ENCODE data around the gene KRTAP5-5. TPM values are rescaled to one million over a fixed set of nuclear protein-coding genes. Genes with fewer than 3 reads are reported as not detected.
"Not testable (repeated sequence)": the region's sequence is repeated elsewhere in the genome, so short reads cannot be mapped to it uniquely, and the experiment has no call there.

The KRTAP5-5 gene
- total RNA-seq: not detected in 3 replicates
- long read RNA-seq: 0 reads

GRCh38 chr11:1629326-1630185 is at the start of gene KRTAP5-5:
TSS of gene KRTAP5-5 (plus strand) at chr11:1629775. CDS start at chr11:1629841, 66 bp downstream.
- Mint-ChIP-seq H3K9me3 (ENCODE audit: low read depth) (no peaks in the 10 kb centered on the region), H3K27ac (ENCODE audit: unreplicated experiment) (no peak within 1 kb of the TSS), H3K36me3 (ENCODE audit: low read depth) (no peaks in the 10 kb centered on the region), H3K4me3 (ENCODE audit: unreplicated experiment) (no peak within 1 kb of the TSS), H3K4me1 (ENCODE audit: low read depth) (no peaks in the 10 kb centered on the region), H3K27me3 (ENCODE audit: low read depth) (peaks cover 65% of the 10 kb centered on the region)
- DNase-seq (ENCODE audit: low spot score): peak; percentile 64
- no peak for TF ChIP-seq CTCF (IDR thresholded peaks at IDR 0.05)

GRCh38 chr11:1581976-1582375 is 47.6 kb upstream of the KRTAP5-5 start:
- no peaks in the 10 kb centered on the region for H3K4me1 Mint-ChIP-seq (ENCODE audit: low read depth)
- H3K27me3 Mint-ChIP-seq (ENCODE audit: low read depth): peaks cover 3% of the 10 kb centered on the region
- TF ChIP-seq CTCF (IDR thresholded peaks at IDR 0.05): no peak
- DNase-seq (ENCODE audit: low spot score): no peak
- peaks cover 11% of the 10 kb centered on the region for H3K36me3 Mint-ChIP-seq (ENCODE audit: low read depth)
- H3K4me3 Mint-ChIP-seq (ENCODE audit: unreplicated experiment): no peak overlapping the region
- no peak overlapping the region for H3K27ac Mint-ChIP-seq (ENCODE audit: unreplicated experiment)
- H3K9me3 Mint-ChIP-seq (ENCODE audit: low read depth): peaks cover 8% of the 10 kb centered on the region

- H3K4me3 Mint-ChIP-seq (ENCODE audit: unreplicated experiment); H3K27me3 Mint-ChIP-seq (ENCODE audit: low read depth); H3K4me1 Mint-ChIP-seq (ENCODE audit: low read depth); H3K9me3 Mint-ChIP-seq (ENCODE audit: low read depth); DNase-seq (ENCODE audit: low spot score); H3K27ac Mint-ChIP-seq (ENCODE audit: unreplicated experiment): not testable (repeated sequence)
- H3K36me3 Mint-ChIP-seq (ENCODE audit: low read depth): peaks cover 11% of the 10 kb centered on the region
Measured at GRCh38 chr11:1582909-1583308, 46.7 kb upstream of the KRTAP5-5 start.

- H3K27me3 Mint-ChIP-seq (ENCODE audit: low read depth); H3K4me3 Mint-ChIP-seq (ENCODE audit: unreplicated experiment); H3K4me1 Mint-ChIP-seq (ENCODE audit: low read depth); H3K36me3 Mint-ChIP-seq (ENCODE audit: low read depth); H3K9me3 Mint-ChIP-seq (ENCODE audit: low read depth); H3K27ac Mint-ChIP-seq (ENCODE audit: unreplicated experiment): not testable (repeated sequence)
- peak; percentile 48 for DNase-seq (ENCODE audit: low spot score)
Measured at GRCh38 chr11:1584661-1585370, 44.8 kb upstream of the KRTAP5-5 start, which contains the start of gene KRTAP5-1. TSS of gene KRTAP5-1 (minus strand) at chr11:1585283. CDS start at chr11:1585249, 34 bp downstream.

GRCh38 chr11:1586699-1587098 is 42.9 kb upstream of the KRTAP5-5 start:
- TF ChIP-seq CTCF (IDR thresholded peaks at IDR 0.05): no peak
- Mint-ChIP-seq H3K9me3 (ENCODE audit: low read depth) (no peaks in the 10 kb centered on the region), H3K4me1 (ENCODE audit: low read depth) (no peaks in the 10 kb centered on the region), H3K27me3 (ENCODE audit: low read depth) (peaks cover 9% of the 10 kb centered on the region), H3K36me3 (ENCODE audit: low read depth) (peaks cover 8% of the 10 kb centered on the region), H3K4me3 (ENCODE audit: unreplicated experiment) (no peak overlapping the region), H3K27ac (ENCODE audit: unreplicated experiment) (no peak overlapping the region)
- peak; percentile 12 for DNase-seq (ENCODE audit: low spot score)

- H3K27ac Mint-ChIP-seq (ENCODE audit: unreplicated experiment); H3K9me3 Mint-ChIP-seq (ENCODE audit: low read depth); H3K36me3 Mint-ChIP-seq (ENCODE audit: low read depth); H3K4me3 Mint-ChIP-seq (ENCODE audit: unreplicated experiment); H3K4me1 Mint-ChIP-seq (ENCODE audit: low read depth): not testable (repeated sequence)
- DNase-seq (ENCODE audit: low spot score): peak; percentile 20
- peaks cover 29% of the 10 kb centered on the region for H3K27me3 Mint-ChIP-seq (ENCODE audit: low read depth)
Measured at GRCh38 chr11:1589191-1589963, 40.2 kb upstream of the KRTAP5-5 start.

Measured in chondrocyte (in vitro differentiated cells).